CD4-positive, alpha-beta T cell (primary cell): Measurements from ENCODE around the gene JCAD. TPM values are rescaled to one million over a fixed set of nuclear protein-coding genes. Genes with fewer than 3 reads are reported as not detected.

Experiments
- ATAC-seq: fragments of 200-7000 bp; cut with Tn5 transposase; one replicate; pipeline ENCODE4 v1.10.0; 2022; ENCODE audit warnings: mild to moderate bottlenecking; ENCODE audit not compliant: poor library complexity
- CTCF ChIA-PET: fragments of 350-600 bp; sonication (Branson Sonifier 250); formaldehyde crosslinking; loops from one replicate; lab custom pipeline; 2021; ENCODE audit warnings: antibody characterized with exemption, inconsistent platforms; lab: Charles Lee
- POLR2A ChIA-PET: fragments of 350-600 bp; sonication (Branson Sonifier 250); formaldehyde crosslinking; loops from one replicate; lab custom pipeline; 2021; ENCODE audit warnings: antibody characterized with exemption, inconsistent platforms; lab: Charles Lee
- DNase-seq, 14 experiments: peaks; one replicate each; pipeline ENCODE4 v3.0.0-alpha.2; 2013 to 2020; ENCODE audit warnings: mixed read lengths in 2 of 14
- H3K27ac ChIP-seq, 2 donors: one replicate each; pipeline versions ENCODE4 v1.5.1 to v1.7.0; 2013; ENCODE audit warnings: low read length in 2 of 2, low read depth in 1 of 2, mild to moderate bottlenecking in 1 of 2
- H3K27me3 ChIP-seq, 2 experiments: 1 replicate in 1 of 2; 2 replicates in 1 of 2; pipeline versions ENCODE4 v1.6.1 to v1.7.0; 2013; ENCODE audit warnings: low read length in 2 of 2, control low read depth in 1 of 2, mild to moderate bottlenecking in 1 of 2, moderate library complexity in 1 of 2; ENCODE audit not compliant: insufficient read depth in 2 of 2, control insufficient read depth in 1 of 2
- H3K36me3 ChIP-seq: one replicate; pipeline ENCODE4 v1.6.1; 2013; ENCODE audit warnings: low read length, control low read depth; ENCODE audit not compliant: insufficient read depth
- H3K4me1 ChIP-seq: one replicate; pipeline ENCODE4 v1.6.1; 2013; ENCODE audit warnings: low read length, control low read depth; ENCODE audit not compliant: insufficient read depth
- H3K4me3 ChIP-seq: one replicate; pipeline ENCODE4 v1.5.1; 2013; ENCODE audit warnings: mild to moderate bottlenecking, low read length, moderate library complexity
- H3K9me3 ChIP-seq, 2 experiments: 1 replicate in 1 of 2; 2 replicates in 1 of 2; pipeline versions ENCODE4 v1.6.1 to v1.7.0; 2013; ENCODE audit warnings: low read length in 2 of 2, mild to moderate bottlenecking in 2 of 2, control low read depth in 1 of 2, moderate library complexity in 1 of 2; ENCODE audit not compliant: control insufficient read depth in 1 of 2, insufficient read depth in 1 of 2
- H3K27ac Mint-ChIP-seq: one replicate; pipeline ENCODE4 v1.8.0; 2020; ENCODE audit warnings: mixed read lengths
- H3K27me3 Mint-ChIP-seq: one replicate; pipeline ENCODE4 v1.8.0; 2021; ENCODE audit warnings: mixed read lengths
- H3K36me3 Mint-ChIP-seq: one replicate; pipeline ENCODE4 v1.8.0; 2021; ENCODE audit warnings: low read depth, mixed read lengths
- H3K4me1 Mint-ChIP-seq: one replicate; pipeline ENCODE4 v1.8.0; 2021; ENCODE audit warnings: low read depth, mixed read lengths
- H3K4me3 Mint-ChIP-seq: one replicate; pipeline ENCODE4 v1.8.0; 2020; ENCODE audit warnings: mild to moderate bottlenecking, mixed read lengths
- H3K9me3 Mint-ChIP-seq: one replicate; pipeline ENCODE4 v1.8.0; 2020; ENCODE audit warnings: mixed read lengths
- CTCF ChIP-seq: fragments of 200-600 bp; IDR thresholded peaks from one replicate; pipeline ENCODE4 v1.8.0; 2022; ENCODE audit warnings: antibody characterized with exemption, mild to moderate bottlenecking
- intact Hi-C, 2 experiments: fragments of 100-400 bp; cut with DNase I in 1 of 2; cut with micrococcal nuclease in 1 of 2; formaldehyde crosslinking; loops; one replicate each; pipeline versions ENCODE4 v1.15.1 to v1.9.0; 2023 to 2025; cut with DNase I, micrococcal nuclease
- total RNA-seq, 174 experiments: library from RNA in 2 of 174; stranded (reverse) in 2 of 174; gene quantifications; one replicate each; pipeline ENCODE4 v1.2.3 and lab custom pipeline; 2021 to 2026

Gene JCAD
- total RNA-seq, 2 experiments from 2014 or later = not detected

GRCh38 chr10:30080161-30080560 lies 20.8 kb upstream of the JCAD start:
- no peak for TF ChIP-seq CTCF
- ATAC-seq (no peak), DNase-seq (no peak)
- peaks cover 0 to 19% of the 10 kb centered on the region in 2 experiments for H3K27me3 ChIP-seq
- ChIA-PET CTCF (no interaction called here), POLR2A (no interaction called here)
- no peak overlapping the region for H3K4me3 Mint-ChIP-seq
- no peak overlapping the region for H3K4me3 ChIP-seq
- no peaks in the 10 kb centered on the region for H3K4me1 Mint-ChIP-seq
- peaks cover 60% of the 10 kb centered on the region for H3K27me3 Mint-ChIP-seq
- no peaks in the 10 kb centered on the region for H3K9me3 ChIP-seq
- H3K36me3 Mint-ChIP-seq = no peaks in the 10 kb centered on the region
- no peaks in the 10 kb centered on the region for H3K4me1 ChIP-seq
- no peaks in the 10 kb centered on the region for H3K9me3 Mint-ChIP-seq
- H3K27ac Mint-ChIP-seq = no peak overlapping the region
- no peaks in the 10 kb centered on the region for H3K36me3 ChIP-seq
- intact Hi-C loops = no loop called here
- no peak overlapping the region for H3K27ac ChIP-seq

GRCh38 chr10:30079408-30079807 lies 20.0 kb upstream of the JCAD start:
- Histone ChIP-seq H3K4me1 (no peaks in the 10 kb centered on the region), H3K27me3 (peaks cover 0 to 19% of the 10 kb centered on the region in 2 experiments), H3K27ac (no peak overlapping the region), H3K36me3 (no peaks in the 10 kb centered on the region), H3K4me3 (no peak overlapping the region), H3K9me3 (no peaks in the 10 kb centered on the region)
- TF ChIP-seq CTCF = no peak
- Mint-ChIP-seq H3K4me1 (no peaks in the 10 kb centered on the region), H3K27ac (no peak overlapping the region), H3K4me3 (no peak overlapping the region), H3K27me3 (peaks cover 57% of the 10 kb centered on the region), H3K9me3 (no peaks in the 10 kb centered on the region), H3K36me3 (no peaks in the 10 kb centered on the region)
- POLR2A ChIA-PET = no interaction called here
- ATAC-seq (no peak), DNase-seq (no peak)
- intact Hi-C loops = no loop called here
- CTCF ChIA-PET = no interaction called here

GRCh38 chr10:30075481-30075880 lies 16.1 kb upstream of the JCAD start:
- intact Hi-C loops = no loop called here
- CTCF ChIA-PET = no interaction called here

More at GRCh38 chr10:30075481-30075880, 16.1 kb upstream of the JCAD start:
- Histone ChIP-seq H3K27ac (no peak overlapping the region), H3K4me3 (no peak overlapping the region), H3K36me3 (no peaks in the 10 kb centered on the region), H3K27me3 (peaks cover 3 to 9% of the 10 kb centered on the region in 2 experiments), H3K9me3 (no peaks in the 10 kb centered on the region), H3K4me1 (no peaks in the 10 kb centered on the region)
- DNase-seq (no peak), ATAC-seq (no peak)
- no peak overlapping the region for H3K27ac Mint-ChIP-seq
- no peak overlapping the region for H3K4me3 Mint-ChIP-seq
- H3K4me1 Mint-ChIP-seq = no peaks in the 10 kb centered on the region
- POLR2A ChIA-PET = no interaction called here
- H3K36me3 Mint-ChIP-seq = no peaks in the 10 kb centered on the region
- TF ChIP-seq CTCF = no peak
- H3K9me3 Mint-ChIP-seq = no peaks in the 10 kb centered on the region
- H3K27me3 Mint-ChIP-seq = peaks cover 58% of the 10 kb centered on the region
